Left ventricle myocardium superior (tissue), 1 donor: ENCODE results near the gene ABLIM2. TPM values are rescaled to one million over a fixed set of nuclear protein-coding genes. Genes with fewer than 3 reads are reported as not detected.

Source experiments
- ATAC-seq: fragments of 200-7000 bp; cut with Tn5 transposase; one replicate; pipeline ENCODE4 v1.9.1; 2020; ENCODE audit warnings: mild to moderate bottlenecking, moderate library complexity
- DNase-seq: peaks from one replicate; pipeline ENCODE4 v3.0.0-alpha.2; 2020
- intact Hi-C: fragments of 100-400 bp; cut with micrococcal nuclease; formaldehyde crosslinking; loops from one replicate; pipeline ENCODE4 v1.11.0; 2022
- total RNA-seq: library from RNA; stranded (reverse); fragmentation: NEBNext Ultra II Directional; extraction: Animal tissue kit (Norgen Biotek cat#: 25700); gene quantifications from one replicate; pipeline ENCODE4 v1.2.1, GENCODE V29; 2021
- donor health status: DM: no; HTN: yes; CAD: no; lungs with severe emphysema.

The ABLIM2 gene
- total RNA-seq, 1 donor from 2014 or later = 28.3 TPM

DNA sequence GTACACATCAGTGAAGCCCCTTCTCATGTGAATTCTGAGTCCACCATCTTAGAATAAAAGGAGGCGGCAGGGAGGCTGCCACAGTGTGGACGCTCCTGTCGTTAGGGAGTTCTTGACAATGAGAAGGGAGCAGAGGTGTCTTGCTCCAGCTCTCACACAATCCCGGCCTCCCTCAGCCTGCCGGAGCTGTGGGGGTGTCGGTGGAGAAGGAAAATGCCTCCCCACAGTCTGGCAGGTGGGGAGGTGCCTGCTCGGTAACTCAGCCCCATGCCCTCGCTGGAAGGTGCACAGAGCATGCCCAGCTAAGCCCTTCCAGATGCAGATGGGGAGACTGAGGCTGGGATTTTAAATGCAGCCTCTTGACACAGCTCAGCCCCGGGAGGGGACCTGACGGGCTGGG, 20.5 kb upstream of the ABLIM2 start:
- no peak for ATAC-seq
- intact Hi-C loops = loop anchor here (10.0 kb wide), 1 partner anchor 226 kb away; no protein-coding TSS in a partner anchor
- DNase-seq = no peak

DNA sequence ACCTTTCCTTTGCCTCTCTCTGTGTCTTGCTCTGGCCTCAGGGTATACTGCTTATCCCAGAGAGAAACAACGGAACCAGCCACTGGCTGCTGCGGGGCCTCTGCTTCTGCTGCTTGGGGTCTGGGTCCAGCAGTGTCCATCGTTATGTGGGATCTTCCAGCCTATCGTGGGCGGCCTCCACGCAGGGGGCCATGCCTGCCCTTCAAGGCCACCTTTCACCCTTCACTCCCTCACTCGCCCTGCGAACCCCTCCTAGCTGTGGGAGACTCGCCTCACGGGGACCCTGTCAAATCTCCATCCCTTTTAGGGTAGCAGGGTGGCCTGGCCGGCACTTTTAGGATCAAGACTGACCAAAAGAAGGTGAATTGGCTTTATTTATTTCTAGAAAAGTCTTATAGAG, 19.3 kb upstream of the ABLIM2 start:
- intact Hi-C loops = loop anchor here (10.0 kb wide), 1 partner anchor 227 kb away; no protein-coding TSS in a partner anchor
- DNase-seq (no peak), ATAC-seq (no peak)

DNA sequence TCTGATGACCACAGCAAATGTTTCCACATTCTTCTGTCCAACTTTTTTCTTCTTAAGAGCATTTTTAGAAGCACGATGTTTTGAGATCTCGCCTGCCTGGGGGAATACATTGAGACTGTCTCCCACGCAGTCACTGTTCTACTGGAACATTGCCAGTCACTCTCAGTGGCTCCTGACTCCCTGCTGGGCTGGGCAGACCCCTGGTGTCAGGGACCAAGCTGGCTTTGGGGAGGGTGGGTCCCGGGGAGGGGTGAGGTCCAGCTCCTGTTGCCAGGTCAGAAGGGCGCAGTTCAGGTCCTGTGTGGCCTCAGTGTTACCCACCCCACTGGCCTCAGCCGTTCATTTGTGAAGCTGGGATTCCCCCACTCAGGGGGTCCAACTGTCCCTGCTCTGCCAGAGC, 18.9 kb upstream of the ABLIM2 start:
- ATAC-seq (no peak), DNase-seq (no peak)
- intact Hi-C loops = loop anchor here (10.0 kb wide), 1 partner anchor 227 kb away; no protein-coding TSS in a partner anchor

DNA sequence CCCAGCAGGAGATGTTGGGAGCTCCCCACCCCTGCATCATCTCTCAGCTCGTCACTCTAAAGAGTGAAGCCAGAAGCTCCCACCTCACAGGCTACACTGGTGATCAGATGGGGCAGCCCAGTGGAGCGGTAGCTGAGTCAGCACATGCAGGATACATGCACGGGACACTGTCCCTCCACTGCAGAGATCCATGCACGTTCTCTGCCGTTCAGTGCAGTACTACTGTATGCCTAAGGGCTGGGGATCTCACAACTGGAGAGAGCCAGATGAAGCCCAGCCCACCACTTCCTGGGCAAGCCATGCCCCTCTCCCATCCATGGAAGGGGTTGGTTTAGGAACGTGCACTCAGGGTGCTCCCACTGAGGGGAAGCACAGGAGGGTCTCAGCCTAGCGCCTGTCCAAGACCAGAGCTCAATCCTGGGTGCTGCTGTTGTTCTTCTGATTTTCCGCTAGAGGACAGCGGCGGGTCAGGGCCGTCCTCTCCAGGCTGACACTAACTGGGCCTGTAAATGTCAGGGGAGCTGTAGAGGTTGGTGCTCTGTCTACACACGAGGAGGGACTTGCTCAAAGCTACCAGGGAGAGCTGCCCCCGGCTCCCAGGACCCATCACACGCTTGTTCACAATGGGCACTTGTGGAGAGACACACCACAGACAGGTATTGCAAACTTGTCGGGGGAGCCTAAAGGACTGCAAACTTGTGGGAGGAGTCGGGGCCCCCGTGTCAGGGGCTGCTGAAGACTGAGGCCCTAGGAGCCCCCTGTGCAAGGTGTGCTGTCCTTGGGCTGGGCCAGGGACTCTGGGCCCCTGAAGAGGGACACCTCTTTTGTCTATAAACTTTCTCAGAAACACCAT, 18.2 kb upstream of the ABLIM2 start:
- intact Hi-C loops = loop anchor here (10.0 kb wide), 1 partner anchor 228 kb away; no protein-coding TSS in a partner anchor
- peak; percentile 72 for DNase-seq
- peak; percentile 78 for ATAC-seq

DNA sequence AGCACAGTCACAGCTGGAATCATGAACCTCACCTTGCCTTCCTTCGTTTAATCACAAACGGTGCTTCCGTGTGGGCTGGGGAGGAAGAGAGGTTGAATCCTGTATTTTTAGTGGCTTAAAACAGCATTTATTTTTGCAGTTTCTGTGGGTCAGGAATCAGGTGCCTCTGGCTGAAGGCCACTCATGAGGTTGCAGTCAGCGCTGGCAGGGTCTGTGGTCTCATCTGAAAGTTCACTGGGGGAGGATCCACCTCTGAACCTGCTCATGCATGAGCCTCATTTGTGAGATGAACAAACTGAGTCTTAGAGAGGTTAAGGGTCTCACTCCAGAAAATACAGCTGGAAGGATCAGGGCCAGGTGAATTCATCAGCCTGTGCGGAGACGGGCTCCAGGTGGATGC, 17.1 kb upstream of the ABLIM2 start:
- ATAC-seq = no peak
- intact Hi-C loops = loop anchor here (10.0 kb wide), 1 partner anchor 229 kb away; no protein-coding TSS in a partner anchor
- no peak for DNase-seq

DNA sequence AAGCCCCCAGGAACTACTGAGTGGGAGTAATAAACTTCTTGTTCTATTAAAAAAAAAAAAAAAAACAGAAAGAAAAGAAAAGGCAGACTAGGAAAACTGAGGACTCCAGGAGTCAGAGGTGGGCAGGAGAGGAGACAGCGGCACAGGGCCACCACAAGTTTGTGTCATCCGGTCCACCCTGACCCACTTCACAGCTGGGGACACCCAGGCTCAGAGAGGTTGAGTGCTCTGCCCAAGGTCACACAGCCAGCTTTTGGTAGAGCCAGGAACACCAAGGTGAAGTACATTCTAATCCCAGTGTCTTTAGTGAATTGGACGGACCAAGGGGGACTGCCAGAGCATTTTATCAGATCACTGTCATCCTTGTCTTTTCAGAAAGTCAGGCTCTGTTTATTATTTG, 16.4 kb upstream of the ABLIM2 start:
- ATAC-seq (no peak), DNase-seq (no peak)
- intact Hi-C loops = loop anchor here (10.0 kb wide), 1 partner anchor 230 kb away; no protein-coding TSS in a partner anchor

DNA sequence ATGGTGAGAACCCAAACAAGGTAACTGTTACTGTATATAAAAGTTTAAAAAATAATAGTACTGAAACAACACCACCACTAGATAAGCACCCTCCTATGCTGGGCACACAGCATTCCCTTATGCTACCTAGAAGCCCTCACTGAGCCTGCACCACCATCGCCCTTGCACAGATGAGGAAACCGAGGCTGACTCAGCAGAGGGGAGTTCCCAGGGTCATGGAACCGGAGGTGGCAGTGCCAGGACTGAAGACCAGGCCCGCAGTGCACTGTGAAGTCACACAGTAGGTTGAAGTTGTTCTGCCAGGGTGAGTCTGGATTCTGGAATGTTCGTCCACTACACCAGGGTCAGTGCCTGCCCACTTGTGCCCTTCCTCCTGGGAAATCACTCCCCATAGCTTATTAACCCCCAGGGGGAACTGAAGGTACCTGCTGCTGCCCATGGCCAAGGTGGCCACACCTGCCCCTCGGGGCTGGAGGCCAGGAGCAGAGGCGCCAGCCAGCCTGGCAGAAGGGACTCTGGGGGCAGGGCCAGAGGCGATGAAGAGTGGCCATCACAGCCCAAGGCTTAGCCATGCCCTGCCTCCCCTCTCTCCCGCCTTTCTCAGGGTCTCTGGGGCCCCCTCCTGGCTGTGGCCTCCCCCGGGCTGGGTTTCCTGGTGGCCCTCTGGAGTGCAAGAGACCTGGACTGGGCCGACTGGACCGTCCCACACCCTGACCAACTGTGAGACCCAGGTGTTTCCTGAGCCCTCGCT, 15.1 kb upstream of the ABLIM2 start:
- intact Hi-C loops = loop anchor here (10.0 kb wide), 1 partner anchor 231 kb away; no protein-coding TSS in a partner anchor
- ATAC-seq (no peak), DNase-seq (no peak)

DNA sequence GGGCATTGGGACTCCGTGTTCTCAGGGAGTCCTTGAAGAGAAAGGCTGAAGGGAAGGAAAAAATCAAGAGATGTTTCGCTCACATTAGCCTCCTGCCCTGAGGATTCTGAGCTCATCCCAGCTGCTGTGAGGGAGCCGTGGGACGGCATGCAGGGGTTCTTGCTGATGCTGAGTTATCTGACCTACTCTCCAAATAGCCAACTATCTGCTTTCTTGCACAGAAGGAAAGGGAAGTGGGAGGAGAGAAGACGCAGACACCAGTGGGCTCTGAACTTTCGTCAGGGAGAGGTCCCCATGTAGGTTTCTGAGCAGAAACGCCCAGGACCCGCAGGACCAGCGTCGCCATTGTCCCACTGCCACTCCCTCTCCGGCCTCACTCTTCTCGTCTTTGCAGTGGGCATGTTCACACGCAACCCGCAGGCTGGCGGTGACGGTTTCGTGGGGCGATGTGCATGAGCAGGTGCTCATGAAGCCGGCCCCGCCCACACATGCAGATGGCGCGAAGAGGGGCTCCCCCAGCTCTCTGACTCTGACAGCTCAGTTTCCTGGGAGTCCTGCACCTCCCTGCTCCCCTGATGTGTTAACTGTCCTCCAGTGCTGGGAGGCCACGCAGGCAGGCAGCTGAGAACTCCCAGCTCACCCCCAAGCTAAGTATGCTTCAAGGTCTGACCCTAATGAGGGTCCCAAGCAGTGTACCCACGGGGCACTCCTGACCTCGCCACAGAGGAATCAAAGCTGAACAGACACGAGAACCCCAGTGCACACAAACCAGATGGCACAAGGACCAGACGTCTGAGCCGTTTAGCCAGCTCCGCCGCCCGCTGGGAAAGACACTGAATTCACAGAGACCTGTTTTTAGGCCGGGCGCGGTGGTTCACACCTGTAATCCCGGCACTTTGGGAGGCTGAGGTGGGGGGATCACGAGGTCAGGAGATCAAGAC, 13.6 kb upstream of the ABLIM2 start:
- no peak for DNase-seq
- ATAC-seq = no peak
- intact Hi-C loops = loop anchor here (10.0 kb wide), 1 partner anchor 233 kb away; no protein-coding TSS in a partner anchor

DNA sequence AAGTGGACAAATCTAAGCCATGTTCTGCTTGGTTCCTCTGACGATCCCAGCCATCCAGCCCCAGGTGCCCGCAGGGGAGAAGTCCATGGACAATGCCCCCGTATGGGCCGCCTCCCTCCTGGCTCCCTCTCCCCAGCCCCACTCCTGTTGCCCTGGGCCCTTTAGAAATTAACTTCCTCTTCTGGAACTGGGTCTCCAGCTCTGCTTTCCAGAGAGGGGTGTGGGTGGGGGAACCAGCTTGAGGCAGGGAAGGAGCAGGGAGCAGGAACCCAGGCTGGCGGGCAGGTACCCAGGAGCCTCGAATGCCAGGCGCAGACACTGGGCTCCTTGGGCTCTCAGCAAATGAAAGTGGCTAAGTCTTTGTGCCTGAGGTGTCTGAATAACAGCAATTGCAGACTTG, 12.7 kb upstream of the ABLIM2 start:
- no peak for ATAC-seq
- intact Hi-C loops = loop anchor here (10.0 kb wide), 1 partner anchor 234 kb away; no protein-coding TSS in a partner anchor
- no peak for DNase-seq

DNA sequence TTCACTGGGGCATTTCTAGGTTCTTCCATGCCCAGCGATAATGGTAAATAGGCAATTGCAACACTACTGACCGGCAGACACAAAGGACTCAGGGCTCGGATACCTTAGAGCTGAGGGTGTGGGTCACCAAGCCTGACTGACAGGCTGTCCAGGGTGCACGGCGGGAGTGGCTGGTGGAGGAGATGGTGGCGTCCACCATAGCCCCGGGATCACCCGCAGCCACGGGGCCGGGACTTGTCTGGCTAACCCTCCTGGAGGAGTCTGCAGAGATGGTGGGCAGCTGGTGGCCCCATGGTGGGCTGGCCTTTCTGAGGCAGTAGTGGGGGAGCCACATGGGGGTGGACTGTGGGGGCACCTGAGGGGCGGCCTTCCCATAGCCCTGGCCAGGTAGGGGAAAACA, 11.7 kb upstream of the ABLIM2 start:
- no peak for ATAC-seq
- DNase-seq = no peak
- intact Hi-C loops = loop anchor here (10.0 kb wide), 1 partner anchor 234 kb away; no protein-coding TSS in a partner anchor

DNA sequence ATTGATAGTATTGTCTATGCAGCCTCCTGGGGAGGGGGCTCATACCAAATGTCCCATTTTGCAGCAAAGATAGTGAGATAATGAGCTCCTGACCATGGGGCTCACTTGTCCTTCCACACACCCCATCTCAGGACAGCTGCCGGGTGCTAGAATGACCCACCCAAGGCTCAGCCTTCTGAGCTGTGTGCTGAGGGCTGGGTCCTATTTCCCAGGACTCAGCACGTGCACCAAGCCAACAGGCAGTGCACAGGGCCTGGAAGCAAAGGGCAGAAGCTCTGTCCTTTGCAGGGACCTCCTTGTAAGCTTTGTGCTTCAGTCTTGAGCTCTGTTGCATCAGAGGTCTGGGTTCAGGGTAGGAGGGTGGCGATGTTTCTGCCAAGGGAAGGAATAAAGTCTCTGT, 11.2 kb upstream of the ABLIM2 start:
- DNase-seq (no peak), ATAC-seq (no peak)
- intact Hi-C loops = loop anchor here (10.0 kb wide), 1 partner anchor 235 kb away; no protein-coding TSS in a partner anchor

DNA sequence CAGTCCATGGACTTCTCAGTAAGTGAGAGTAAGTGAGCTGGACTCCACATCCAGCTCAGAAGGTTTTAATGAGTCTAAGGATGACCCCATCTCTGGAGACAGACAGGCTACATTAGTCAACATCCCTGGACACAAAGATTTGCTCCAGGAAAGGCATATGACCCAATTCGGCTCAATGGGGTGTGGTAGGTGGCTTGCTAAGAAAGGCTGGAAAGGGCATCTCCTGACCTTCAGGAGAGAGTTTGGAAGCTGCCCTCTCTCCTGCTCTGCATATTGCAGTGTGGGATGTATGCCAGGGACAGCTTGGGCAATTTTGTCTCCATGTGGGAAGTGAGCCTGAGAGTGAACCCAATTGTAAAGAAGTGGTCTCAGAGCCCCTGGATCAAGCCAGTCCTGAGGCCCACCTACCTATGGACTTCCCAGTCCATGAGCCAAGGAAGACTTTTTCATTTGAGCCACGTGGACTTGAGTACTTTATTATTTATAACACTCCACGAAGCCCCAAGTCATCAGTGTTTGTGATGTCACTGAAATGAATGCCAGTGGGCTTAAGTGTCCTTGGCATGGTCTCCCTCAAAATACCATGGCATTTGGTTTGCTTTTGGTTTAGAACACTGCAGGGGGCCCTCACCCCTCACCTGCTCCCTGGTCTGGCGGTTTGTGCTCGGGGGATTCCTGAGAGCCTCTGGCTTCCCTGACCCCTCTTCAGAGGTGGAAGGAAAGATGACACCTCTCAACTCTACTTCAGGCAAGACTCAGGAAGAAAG, 10.4 kb upstream of the ABLIM2 start:
- intact Hi-C loops = no loop called here
- DNase-seq = no peak
- ATAC-seq = no peak

DNA sequence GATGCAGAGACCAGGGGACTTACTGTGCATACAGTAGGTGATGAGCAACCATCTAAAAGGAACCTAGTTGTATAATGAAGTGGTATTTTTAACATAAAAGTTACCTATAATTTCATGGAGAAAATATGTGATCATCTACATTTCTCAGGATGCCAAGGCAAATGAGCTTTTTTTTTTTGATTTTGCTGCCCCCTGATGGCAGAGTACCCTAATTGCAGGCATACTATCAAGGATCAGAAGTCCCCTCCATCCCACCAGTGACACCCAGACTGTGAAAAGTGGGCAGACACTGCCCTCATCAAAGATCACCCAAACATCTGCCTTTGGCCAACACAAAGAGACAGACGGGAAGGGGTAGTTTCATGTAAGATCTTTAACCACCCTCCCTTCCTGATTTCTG, 9.6 kb upstream of the ABLIM2 start:
- ATAC-seq = no peak
- intact Hi-C loops = no loop called here

DNA sequence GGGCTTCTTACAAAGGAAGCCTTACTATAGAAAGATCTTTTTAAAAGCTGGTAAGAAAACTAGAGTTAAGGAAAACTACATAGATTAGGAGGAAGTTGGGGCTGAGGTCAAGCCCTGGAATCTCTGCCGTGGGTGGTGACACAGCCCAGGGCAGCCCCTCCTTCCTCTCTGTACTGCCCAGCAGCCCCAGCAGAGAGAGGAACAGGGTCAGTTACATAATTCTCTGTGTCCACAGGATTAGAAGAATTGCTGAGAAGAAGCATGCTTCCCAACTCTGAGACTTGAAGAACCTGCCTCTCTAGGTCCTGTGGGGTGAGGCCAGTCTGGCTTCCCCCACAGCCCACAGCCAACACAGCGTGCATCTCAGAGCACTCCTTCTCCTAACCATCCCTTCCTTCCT, 9.2 kb upstream of the ABLIM2 start:
- DNase-seq (no peak), ATAC-seq (peak; percentile 63)
- intact Hi-C loops = no loop called here

More for the DNA sequence above, 9.6 kb upstream of the ABLIM2 start:
- DNase-seq = no peak

DNA sequence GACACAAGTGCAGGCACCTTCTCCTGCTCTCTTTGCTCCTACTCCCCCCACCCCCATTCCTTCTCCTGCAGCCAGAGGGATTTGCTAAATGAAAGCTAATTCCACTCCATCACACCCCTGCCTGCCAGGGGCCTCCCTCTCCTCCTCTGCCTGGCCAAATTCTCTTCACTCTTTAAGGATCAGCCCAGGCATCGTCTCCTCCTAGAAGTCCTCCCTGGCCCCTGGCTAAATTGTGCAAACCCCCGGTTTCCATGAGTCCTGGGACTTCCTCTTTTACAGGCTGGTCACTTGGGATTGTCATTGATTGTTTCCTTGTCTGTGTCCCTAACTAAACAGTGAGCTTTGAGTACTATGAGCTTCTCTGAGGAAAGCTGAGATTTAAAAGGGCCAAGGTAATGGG, 8.7 kb upstream of the ABLIM2 start:
- intact Hi-C loops = no loop called here
- ATAC-seq (peak; percentile 20), DNase-seq (no peak)

DNA sequence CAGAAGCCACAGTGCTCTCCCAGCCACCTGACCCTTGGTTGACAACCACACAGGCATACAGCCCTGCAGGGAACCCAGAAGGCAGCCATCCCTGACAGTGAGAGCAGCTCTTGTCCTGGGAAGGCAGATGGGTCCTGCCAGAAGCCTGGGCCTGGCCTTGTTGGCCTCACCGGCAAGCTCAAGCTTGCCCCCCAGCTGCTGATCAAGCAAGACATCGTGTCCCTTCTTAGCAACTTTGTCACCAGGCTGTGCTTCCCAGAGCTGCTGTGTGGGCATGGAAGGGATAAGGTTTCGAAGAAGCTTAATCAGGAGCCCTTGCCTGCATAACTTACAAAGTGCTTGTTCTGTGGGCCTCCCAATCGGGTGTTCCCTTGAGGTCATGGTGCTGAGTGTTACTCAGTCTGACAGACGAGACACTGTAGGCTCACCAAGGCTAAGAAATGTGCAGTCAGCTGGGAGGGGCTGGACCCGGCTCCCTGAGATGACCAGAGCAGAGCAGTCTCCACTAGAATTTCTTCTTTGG, 6.8 kb upstream of the ABLIM2 start:
- no peak for DNase-seq
- intact Hi-C loops = no loop called here
- peak; percentile 50 for ATAC-seq

DNA sequence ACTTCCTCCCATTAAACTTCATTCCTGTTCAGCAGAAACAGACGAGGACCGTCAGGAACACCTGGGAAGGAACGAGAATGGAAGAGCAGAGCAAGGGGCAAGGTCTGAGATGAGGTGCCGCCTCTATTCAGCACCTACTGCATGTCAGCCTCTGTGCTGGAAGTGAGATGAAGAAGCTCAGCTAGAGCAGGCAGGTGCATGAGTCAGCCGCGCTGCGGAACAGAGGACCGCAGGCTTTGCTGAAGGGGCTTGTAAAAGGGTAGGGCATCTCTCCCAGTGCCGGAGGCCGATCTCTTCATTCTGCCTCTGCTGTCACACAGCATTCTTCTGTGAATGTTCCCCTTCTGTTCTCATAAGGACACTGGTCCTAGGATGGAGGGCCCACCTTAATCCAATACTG, 6.1 kb upstream of the ABLIM2 start:
- DNase-seq (no peak), ATAC-seq (no peak)
- intact Hi-C loops = no loop called here

DNA sequence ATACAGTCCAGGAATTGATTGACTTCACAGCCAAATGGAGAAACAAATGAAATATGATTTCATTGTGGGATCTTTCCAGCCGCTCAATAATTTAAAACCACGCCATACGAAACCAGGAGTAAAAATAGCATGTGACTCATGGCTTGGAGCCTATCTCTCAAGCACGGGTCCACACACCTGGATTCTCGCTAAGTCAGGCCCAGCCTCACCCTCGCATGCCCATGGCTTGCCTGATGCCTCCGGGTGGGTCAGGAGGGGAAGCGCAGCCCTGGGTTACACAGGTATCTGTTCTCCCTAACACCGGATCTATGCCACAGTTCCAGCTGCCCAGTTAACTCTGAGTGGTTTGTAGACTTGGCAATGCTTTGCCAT, 5.6 kb upstream of the ABLIM2 start:
- peak; percentile 26 for DNase-seq
- ATAC-seq = no peak
- intact Hi-C loops = no loop called here
